SU-DHL-6 (cell line): ENCODE data around the gene PATZ1.

Experiments used
- H2AFZ ChIP-seq: fragments of 200-600 bp; sonication (generic); 2 replicates; pipeline ENCODE4 v1.6.1; 2014; ENCODE audit warnings: low read depth, mild to moderate bottlenecking, moderate library complexity, mixed read lengths, antibody characterized with exemption, low read length; ENCODE audit not compliant: severe bottlenecking
- H3F3A ChIP-seq: fragments of 200-600 bp; shearing (Covaris generic); 2 replicates; pipeline ENCODE4 v1.6.0; 2016; ENCODE audit warnings: antibody characterized with exemption, mild to moderate bottlenecking; ENCODE audit not compliant: insufficient read depth
- H3K27ac ChIP-seq: fragments of 200-600 bp; sonication (generic); 2 replicates; pipeline ENCODE4 v1.5.1; 2016; ENCODE audit warnings: low read depth, mild to moderate bottlenecking, low read length, moderate library complexity, mixed read lengths
- H3K27me3 ChIP-seq: fragments of 200-600 bp; sonication (generic), shearing (Covaris generic); 2 replicates; pipeline ENCODE4 v1.6.0; 2014; ENCODE audit warnings: mild to moderate bottlenecking, low read length
- H3K36me3 ChIP-seq: fragments of 200-600 bp; sonication (generic); 2 replicates; pipeline ENCODE4 v1.6.1; 2014; ENCODE audit warnings: mild to moderate bottlenecking, low read length, mixed read lengths
- H3K4me2 ChIP-seq: fragments of 300-600, 200-600 bp; shearing (Covaris generic), sonication (generic); 2 replicates; pipeline ENCODE4 v1.6.0; 2014; ENCODE audit warnings: low read length, low read depth, mild to moderate bottlenecking; ENCODE audit not compliant: poor library complexity, severe bottlenecking
- H3K4me3 ChIP-seq: fragments of 200-600 bp; sonication (generic); 2 replicates; pipeline ENCODE4 v1.5.1; 2014; ENCODE audit warnings: antibody characterized with exemption, low read length, mild to moderate bottlenecking, mixed read lengths; ENCODE audit not compliant: insufficient read depth, poor library complexity, severe bottlenecking
- H3K79me2 ChIP-seq: fragments of 200-600 bp; sonication (generic); 2 replicates; pipeline ENCODE4 v1.6.1; 2014; ENCODE audit warnings: mild to moderate bottlenecking, low read length, moderate library complexity; ENCODE audit not compliant: insufficient read depth
- H3K9ac ChIP-seq: fragments of 200-600 bp; sonication (generic); 2 replicates; pipeline ENCODE4 v1.7.0; 2014; ENCODE audit warnings: mild to moderate bottlenecking, low read length
- H3K9me2 ChIP-seq: fragments of 200-600 bp; sonication (generic); replicated peaks from 2 replicates; pipeline ENCODE4 v1.6.1; 2014; ENCODE audit warnings: low read length; ENCODE audit not compliant: insufficient read depth
- H3K9me3 ChIP-seq: fragments of 200-600 bp; sonication (generic); 2 replicates; pipeline ENCODE4 v1.6.1; 2014; ENCODE audit warnings: low read length, mixed read lengths; ENCODE audit not compliant: insufficient read depth
- H4K20me1 ChIP-seq: fragments of 200-600 bp; sonication (generic); 2 replicates; pipeline ENCODE4 v1.6.1; 2014; ENCODE audit warnings: low read depth, mild to moderate bottlenecking, antibody characterized with exemption, low read length, moderate library complexity, mixed read lengths
- CTCF ChIP-seq: fragments of 200-600 bp; sonication (generic); IDR thresholded peaks from one replicate; pipeline ENCODE4 v1.5.1; 2017; ENCODE audit warnings: antibody characterized with exemption, mild to moderate bottlenecking, low read length, moderate library complexity; ENCODE audit not compliant: insufficient read depth, poor library complexity, severe bottlenecking
- EZH2phosphoT487 ChIP-seq: fragments of 200-600 bp; sonication (generic), shearing (Covaris generic); conservative IDR thresholded peaks from 2 replicates; pipeline ENCODE4 v1.6.1; 2018; ENCODE audit warnings: mild to moderate bottlenecking, antibody characterized with exemption, low read length, moderate library complexity, mixed read lengths

The PATZ1 gene

GRCh38 chr22:31288496-31289240 lies 57.5 kb downstream of the PATZ1 start:
- Histone ChIP-seq H2AFZ (no peak overlapping the region), H3K9me2 (no peaks in the 10 kb centered on the region), H3K4me3 (peak overlapping the region; percentile 72), H3F3A (peaks cover 44% of the 10 kb centered on the region), H3K4me2 (peak overlapping the region; percentile 100), H3K36me3 (no peaks in the 10 kb centered on the region), H4K20me1 (no peaks in the 10 kb centered on the region), H3K9ac (peak overlapping the region; percentile 75), H3K27ac (peak overlapping the region; percentile 97), H3K9me3 (no peaks in the 10 kb centered on the region), H3K27me3 (no peaks in the 10 kb centered on the region), H3K79me2 (no peaks in the 10 kb centered on the region)
- TF ChIP-seq EZH2phosphoT487: no peak
- no peak for TF ChIP-seq CTCF

- H3K27ac ChIP-seq: peak overlapping the region; percentile 97
- peaks cover 44% of the 10 kb centered on the region for H3F3A ChIP-seq
- no peak overlapping the region for H3K4me3 ChIP-seq
- no peaks in the 10 kb centered on the region for H3K9me2 ChIP-seq
- H2AFZ ChIP-seq: no peak overlapping the region
- peak overlapping the region; percentile 75 for H3K9ac ChIP-seq
- H3K36me3 ChIP-seq: no peaks in the 10 kb centered on the region
- H3K4me2 ChIP-seq: peak overlapping the region; percentile 100
- no peaks in the 10 kb centered on the region for H3K79me2 ChIP-seq
- no peaks in the 10 kb centered on the region for H4K20me1 ChIP-seq
- no peaks in the 10 kb centered on the region for H3K9me3 ChIP-seq
- no peak for TF ChIP-seq CTCF
- no peaks in the 10 kb centered on the region for H3K27me3 ChIP-seq
Observed at GRCh38 chr22:31287818-31288495, 58.2 kb downstream of the PATZ1 start.

GRCh38 chr22:31286360-31287255 lies 59.5 kb downstream of the PATZ1 start:
- Histone ChIP-seq H4K20me1 (no peaks in the 10 kb centered on the region), H3K9me3 (no peaks in the 10 kb centered on the region), H3K9me2 (no peaks in the 10 kb centered on the region), H3K36me3 (no peaks in the 10 kb centered on the region), H3F3A (peaks cover 40% of the 10 kb centered on the region), H3K79me2 (no peaks in the 10 kb centered on the region), H3K9ac (peak overlapping the region; percentile 12; the same call in 1 of the 2 replicates), H3K4me3 (no peak overlapping the region), H2AFZ (no peak overlapping the region), H3K4me2 (peak overlapping the region; percentile 16), H3K27ac (peak overlapping the region; percentile 75), H3K27me3 (no peaks in the 10 kb centered on the region)
- TF ChIP-seq CTCF: no peak
- no peak for TF ChIP-seq EZH2phosphoT487
